ENCODE measurements around the gene CEP43. TPM values are rescaled to one million over a fixed set of nuclear protein-coding genes. Genes with fewer than 3 reads are reported as not detected.

The CEP43 gene
- total RNA-seq, 5 donors from 2014 or later (not counting 1 experiment from before 2014, with no cell fraction given), result 12.3 to 15.9 (median 14.8) TPM

GRCh38 chr6:166956444-166957086 lies 42.6 kb upstream of the CEP43 start, which contains the start of gene RNASET2:
Gene RNASET2 (minus strand): TSS chr6:166956550. CDS start chr6:166956182, 368 bp downstream.
- Histone ChIP-seq H3K4me3 (ENCODE audit: control insufficient read depth in 1 of 2, extremely low read depth in 1 of 2, low read length in 1 of 2) (peak within 1 kb of the TSS; percentile 86 to 92), H3K36me3 (ENCODE audit: control insufficient read depth in 2 of 2, extremely low read depth in 1 of 2, insufficient read depth in 1 of 2, low read length in 1 of 2) (peaks cover 4 to 8% of the 10 kb centered on the region in 2 donors), H3K27me3 (replicated peaks in 1 of 2; ENCODE audit: control insufficient read depth in 2 of 2, extremely low read depth in 1 of 2, insufficient read depth in 2 of 2, low read length in 1 of 2) (no peaks in the 10 kb centered on the region), H3K9me3 (no peaks in the 10 kb centered on the region), H3K4me1 (ENCODE audit: control insufficient read depth in 1 of 2, extremely low read depth in 1 of 2, insufficient read depth in 2 of 2, low read length in 2 of 2) (peaks cover 48 to 82% of the 10 kb centered on the region in 2 experiments), H3K27ac (ENCODE audit: low read length) (peak within 1 kb of the TSS; percentile 96)
- DNase-seq (peak; percentile 91 to 100 (median 98)), ATAC-seq (replicated peaks in 1 of 4) (peak; percentile 82 to 89 (median 86))
- H3K4me3 Mint-ChIP-seq, result peak within 1 kb of the TSS; percentile 92
- H3K27me3 Mint-ChIP-seq, result no peaks in the 10 kb centered on the region
- H3K9me3 Mint-ChIP-seq, result no peaks in the 10 kb centered on the region
- peaks cover 68 to 77% (median 76%) of the 10 kb centered on the region in 3 donors for H3K4me1 Mint-ChIP-seq
- POLR2A ChIA-PET, result interaction anchor here (0.5 to 1.5 kb wide), 10 partner anchors 8 to 88 kb away, joined by 3 to 5 read pairs (median 4); no protein-coding TSS in a partner anchor
- under 1% methylated on average over 69 of the region's 71 CpGs for WGBS (ENCODE audit: insufficient coverage)
- H3K27ac Mint-ChIP-seq, result peak within 1 kb of the TSS; percentile 99
- CTCF ChIA-PET, result interaction anchor here (0.9 to 1.6 kb wide), 6 partner anchors 9 to 34 kb away, joined by 3 to 10 read pairs (median 4); no protein-coding TSS in a partner anchor
- H3K36me3 Mint-ChIP-seq, result peaks cover 15% of the 10 kb centered on the region

DNA sequence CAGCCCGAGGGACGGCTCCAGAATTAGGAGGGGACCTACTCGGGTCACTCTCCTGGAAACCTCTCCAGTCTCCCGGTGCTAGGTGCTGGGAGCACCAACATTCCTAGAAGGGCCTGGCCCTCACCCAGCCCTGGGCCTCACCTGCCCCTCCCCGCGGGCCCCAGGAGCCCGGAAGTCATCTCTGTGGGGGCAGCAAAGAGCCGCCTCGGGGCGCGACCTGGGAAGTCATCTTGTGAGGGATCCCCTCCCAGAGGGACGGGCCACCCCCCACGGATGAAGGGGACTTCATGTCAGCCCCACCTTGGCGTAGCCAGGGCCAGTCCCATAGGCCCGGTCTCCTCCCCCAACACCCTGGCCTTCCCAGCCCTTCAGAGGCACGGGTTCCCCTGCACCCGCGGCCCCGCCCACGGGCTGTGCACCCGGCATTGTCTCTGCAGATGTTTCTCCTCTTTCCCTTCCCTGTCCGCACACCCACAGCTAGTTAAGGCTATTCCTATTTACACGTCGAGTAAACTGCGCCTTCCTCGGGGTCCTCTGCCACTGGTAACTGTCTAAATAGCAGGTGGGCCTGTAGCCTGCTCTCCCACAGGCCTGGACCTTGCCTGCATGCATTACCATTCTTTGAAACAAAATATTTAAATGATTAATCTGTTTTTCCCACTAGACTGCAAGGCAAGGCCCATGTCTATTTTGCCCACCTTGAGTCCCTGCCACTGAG lies 42.0 kb upstream of the CEP43 start:
- peak overlapping the region; percentile 90 for H3K27ac ChIP-seq (ENCODE audit: low read length)
- Mint-ChIP-seq H3K9me3 (no peaks in the 10 kb centered on the region), H3K27ac (peak overlapping the region; percentile 99), H3K4me1 (peaks cover 62 to 71% (median 70%) of the 10 kb centered on the region in 3 donors), H3K27me3 (no peaks in the 10 kb centered on the region), H3K36me3 (peaks cover 10% of the 10 kb centered on the region), H3K4me3 (peak overlapping the region; percentile 92)
- no peaks in the 10 kb centered on the region for H3K9me3 ChIP-seq
- H3K4me3 ChIP-seq (ENCODE audit: control insufficient read depth in 1 of 2, extremely low read depth in 1 of 2, low read length in 1 of 2), result peak overlapping the region; percentile 67 to 92
- POLR2A ChIA-PET, result interaction anchor here in 1 of 2 donors (0.5 to 1.0 kb wide), 6 partner anchors 9 to 50 kb away, joined by 3 to 7 read pairs (median 4); no protein-coding TSS in a partner anchor
- ATAC-seq (replicated peaks in 1 of 4) (peak; percentile 9 to 38 (median 16)), DNase-seq (peak in 31 of 35 experiments; percentile 15 to 68 (median 36))
- peaks cover 0 to 1% of the 10 kb centered on the region in 2 donors for H3K36me3 ChIP-seq (ENCODE audit: control insufficient read depth in 2 of 2, extremely low read depth in 1 of 2, insufficient read depth in 1 of 2, low read length in 1 of 2)
- CTCF ChIA-PET, result interaction anchor here (0.9 to 1.6 kb wide), 6 partner anchors 10 to 41 kb away, joined by 3 to 10 read pairs (median 4); partner anchors contain the start of gene CEP43 (in 1 of the 2)
- H3K27me3 ChIP-seq (replicated peaks in 1 of 2; ENCODE audit: control insufficient read depth in 2 of 2, extremely low read depth in 1 of 2, insufficient read depth in 2 of 2, low read length in 1 of 2), result no peaks in the 10 kb centered on the region
- peaks cover 46 to 75% of the 10 kb centered on the region in 2 experiments for H3K4me1 ChIP-seq (ENCODE audit: control insufficient read depth in 1 of 2, extremely low read depth in 1 of 2, insufficient read depth in 2 of 2, low read length in 2 of 2)
- WGBS (ENCODE audit: insufficient coverage), result 6% methylated on average over 25 of the region's 26 CpGs

DNA sequence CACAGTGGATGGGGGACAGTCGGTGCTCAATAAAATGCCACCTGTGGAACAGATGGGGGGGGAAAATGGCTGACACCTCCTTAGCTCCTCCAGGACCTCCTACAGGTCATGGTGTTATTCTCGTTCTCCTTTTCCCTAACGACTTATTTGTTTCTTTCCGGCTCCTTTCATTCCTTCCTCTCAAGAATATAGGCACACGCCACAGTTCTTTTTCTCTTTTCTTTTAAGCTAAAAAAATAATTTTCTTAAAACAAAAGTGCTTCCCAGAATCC lies 41.5 kb upstream of the CEP43 start:
- 81% methylated on average over 3 of the region's 5 CpGs for WGBS (ENCODE audit: insufficient coverage)
- Histone ChIP-seq H3K27ac (ENCODE audit: low read length) (peak overlapping the region; percentile 90), H3K4me3 (ENCODE audit: control insufficient read depth in 1 of 2, extremely low read depth in 1 of 2, low read length in 1 of 2) (peak overlapping the region; percentile 67 to 92), H3K9me3 (no peaks in the 10 kb centered on the region), H3K4me1 (ENCODE audit: control insufficient read depth in 1 of 2, extremely low read depth in 1 of 2, insufficient read depth in 2 of 2, low read length in 2 of 2) (peaks cover 42 to 70% of the 10 kb centered on the region in 2 experiments), H3K36me3 (ENCODE audit: control insufficient read depth in 2 of 2, extremely low read depth in 1 of 2, insufficient read depth in 1 of 2, low read length in 1 of 2) (no peaks in the 10 kb centered on the region), H3K27me3 (replicated peaks in 1 of 2; ENCODE audit: control insufficient read depth in 2 of 2, extremely low read depth in 1 of 2, insufficient read depth in 2 of 2, low read length in 1 of 2) (no peaks in the 10 kb centered on the region)
- Mint-ChIP-seq H3K9me3 (peaks cover 0 to 4% (median 2%) of the 10 kb centered on the region in 3 donors), H3K27ac (peak overlapping the region; percentile 99), H3K4me1 (peaks cover 57 to 66% (median 65%) of the 10 kb centered on the region in 3 donors), H3K36me3 (peaks cover 10% of the 10 kb centered on the region), H3K4me3 (peak overlapping the region; percentile 92), H3K27me3 (no peaks in the 10 kb centered on the region)
- ChIA-PET CTCF (interaction anchor here (1.3 kb wide), 2 partner anchors 10 to 41 kb away, joined by 3 to 4 read pairs; partner anchors contain the start of gene CEP43 (in 1 of the 2)), POLR2A (interaction anchor here (0.5 to 0.6 kb wide), 3 partner anchors 10 to 623 kb away, joined by 3 to 7 read pairs (median 4); no protein-coding TSS in a partner anchor)
- DNase-seq (peak in 1 of 35 experiments; percentile 25), ATAC-seq (replicated peaks in 1 of 4) (no peak)

- peak overlapping the region; percentile 32 to 36 for H3K4me3 ChIP-seq (ENCODE audit: control insufficient read depth in 1 of 2, extremely low read depth in 1 of 2, low read length in 1 of 2)
- H3K27me3 Mint-ChIP-seq, result no peaks in the 10 kb centered on the region
- POLR2A ChIA-PET, result interaction anchor here (0.6 to 1.0 kb wide), 4 partner anchors 18 to 134 kb away, joined by 3 to 7 read pairs (median 4); no protein-coding TSS in a partner anchor
- no peaks in the 10 kb centered on the region for H3K36me3 ChIP-seq (ENCODE audit: control insufficient read depth in 2 of 2, extremely low read depth in 1 of 2, insufficient read depth in 1 of 2, low read length in 1 of 2)
- peaks cover 9% of the 10 kb centered on the region for H3K36me3 Mint-ChIP-seq
- DNase-seq, result peak in 33 of 35 experiments; percentile 31 to 80 (median 58)
- H3K4me3 Mint-ChIP-seq, result peak overlapping the region; percentile 92
- H3K9me3 ChIP-seq, result no peaks in the 10 kb centered on the region
- ATAC-seq (replicated peaks in 1 of 4), result peak; percentile 22 to 41 (median 32)
- H3K27ac Mint-ChIP-seq, result peak overlapping the region; percentile 99
- CTCF ChIA-PET, result interaction anchor here (0.5 to 2.6 kb wide), 4 partner anchors 18 to 56 kb away, joined by 3 to 24 read pairs (median 10); no protein-coding TSS in a partner anchor
- H3K9me3 Mint-ChIP-seq, result peaks cover 0 to 9% (median 5%) of the 10 kb centered on the region in 3 donors
- 5% methylated on average over 2 of the region's 13 CpGs for WGBS (ENCODE audit: insufficient coverage)
- no peaks in the 10 kb centered on the region for H3K27me3 ChIP-seq (replicated peaks in 1 of 2; ENCODE audit: control insufficient read depth in 2 of 2, extremely low read depth in 1 of 2, insufficient read depth in 2 of 2, low read length in 1 of 2)
- peaks cover 30 to 59% of the 10 kb centered on the region in 2 experiments for H3K4me1 ChIP-seq (ENCODE audit: control insufficient read depth in 1 of 2, extremely low read depth in 1 of 2, insufficient read depth in 2 of 2, low read length in 2 of 2)
- peaks cover 47 to 51% (median 51%) of the 10 kb centered on the region in 3 donors for H3K4me1 Mint-ChIP-seq
- H3K27ac ChIP-seq (ENCODE audit: low read length), result peak overlapping the region; percentile 90
Observed at GRCh38 chr6:166958926-166959861, 40.0 kb upstream of the CEP43 start.

- peaks cover 42 to 45% (median 43%) of the 10 kb centered on the region in 3 donors for H3K4me1 Mint-ChIP-seq
- peaks cover 0 to 9% (median 6%) of the 10 kb centered on the region in 3 donors for H3K9me3 Mint-ChIP-seq
- no peaks in the 10 kb centered on the region for H3K27me3 ChIP-seq (replicated peaks in 1 of 2; ENCODE audit: control insufficient read depth in 2 of 2, extremely low read depth in 1 of 2, insufficient read depth in 2 of 2, low read length in 1 of 2)
- H3K4me1 ChIP-seq (ENCODE audit: control insufficient read depth in 1 of 2, extremely low read depth in 1 of 2, insufficient read depth in 2 of 2, low read length in 2 of 2), result peaks cover 29 to 50% of the 10 kb centered on the region in 2 experiments
- 74% methylated on average over 5 of the region's 9 CpGs for WGBS (ENCODE audit: insufficient coverage)
- POLR2A ChIA-PET, result interaction anchor here (0.6 to 1.2 kb wide), 6 partner anchors 10 to 135 kb away, joined by 3 to 7 read pairs (median 4); no protein-coding TSS in a partner anchor
- no peaks in the 10 kb centered on the region for H3K27me3 Mint-ChIP-seq
- peaks cover 7% of the 10 kb centered on the region for H3K36me3 Mint-ChIP-seq
- peak overlapping the region; percentile 90 for H3K27ac ChIP-seq (ENCODE audit: low read length)
- no peak overlapping the region for H3K4me3 ChIP-seq (ENCODE audit: control insufficient read depth in 1 of 2, extremely low read depth in 1 of 2, low read length in 1 of 2)
- CTCF ChIA-PET, result interaction anchor here (0.5 to 2.6 kb wide), 4 partner anchors 17 to 30 kb away, joined by 3 to 24 read pairs (median 10); no protein-coding TSS in a partner anchor
- no peak for DNase-seq
- H3K36me3 ChIP-seq (ENCODE audit: control insufficient read depth in 2 of 2, extremely low read depth in 1 of 2, insufficient read depth in 1 of 2, low read length in 1 of 2), result no peaks in the 10 kb centered on the region
- H3K9me3 ChIP-seq, result no peaks in the 10 kb centered on the region
- peak overlapping the region; percentile 92 for H3K4me3 Mint-ChIP-seq
- peak overlapping the region; percentile 99 for H3K27ac Mint-ChIP-seq
- ATAC-seq (replicated peaks in 1 of 4), result no peak
Observed at GRCh38 chr6:166959911-166960608, 39.1 kb upstream of the CEP43 start.
